A549 (cell line): Measurements from ENCODE around the gene NCOA7.

Experiments
- CEBPB ChIP-seq, 2 experiments: fragments of >200 bp in 1 of 2; sonication (Bioruptor Twin) in 1 of 2; formaldehyde crosslinking in 1 of 2; IDR thresholded peaks; 2 replicates each; pipeline ENCODE4 v1.6.1; 2012 to 2016
- EP300 ChIP-seq, 2 experiments: fragments of >200 bp; sonication (Bioruptor Twin); formaldehyde crosslinking; IDR thresholded peaks; 2 replicates in 1 of 2; 3 replicates in 1 of 2; pipeline ENCODE4 v1.6.1; 2016 to 2017
- MYC ChIP-seq: IDR thresholded peaks from 2 replicates; pipeline ENCODE4 v1.6.1; 2012; ENCODE audit warnings: mild to moderate bottlenecking, inconsistent platforms, low read length, improper control_type of control experiment, borderline replicate concordance
- NR3C1 ChIP-seq: fragments of >200 bp; sonication (Bioruptor Twin); formaldehyde crosslinking; IDR thresholded peaks from 3 replicates; pipeline ENCODE4 v1.6.1; 2017
- POLR2A ChIP-seq: IDR thresholded peaks from 2 replicates; pipeline ENCODE4 v1.6.1; 2012; ENCODE audit warnings: mild to moderate bottlenecking, low read length
- RAD21 ChIP-seq, 2 experiments: fragments of >200 bp in 1 of 2; sonication (Bioruptor Twin) in 1 of 2; formaldehyde crosslinking in 1 of 2; IDR thresholded peaks in 1 of 2; conservative IDR thresholded peaks in 1 of 2; 2 replicates in 1 of 2; 3 replicates in 1 of 2; pipeline ENCODE4 v1.6.1; 2012 to 2018; ENCODE audit warnings: inconsistent platforms in 1 of 2
- RCOR1 ChIP-seq: fragments of 150-350 bp; IDR thresholded peaks from 2 replicates; pipeline ENCODE4 v1.6.1; 2014; ENCODE audit warnings: antibody characterized with exemption, low read length, low read depth
- TP53 ChIP-seq: fragments of 250-450 bp; sonication (Bioruptor Pico); IDR thresholded peaks from 2 replicates; pipeline ENCODE4 v1.5.0; 2021; ENCODE audit warnings: mild to moderate bottlenecking, moderate library complexity
- TF ChIP-seq, protein P1 (sequence below): fragments of >200 bp; sonication (Bioruptor Twin); formaldehyde crosslinking; IDR thresholded peaks from 3 replicates; pipeline ENCODE4 v1.5.1; 2016
- TF ChIP-seq, protein P2 (sequence below): fragments of 450-650 bp; IDR thresholded peaks from 2 replicates; pipeline ENCODE4 v1.6.1; 2014; ENCODE audit warnings: antibody characterized with exemption

DNA sequence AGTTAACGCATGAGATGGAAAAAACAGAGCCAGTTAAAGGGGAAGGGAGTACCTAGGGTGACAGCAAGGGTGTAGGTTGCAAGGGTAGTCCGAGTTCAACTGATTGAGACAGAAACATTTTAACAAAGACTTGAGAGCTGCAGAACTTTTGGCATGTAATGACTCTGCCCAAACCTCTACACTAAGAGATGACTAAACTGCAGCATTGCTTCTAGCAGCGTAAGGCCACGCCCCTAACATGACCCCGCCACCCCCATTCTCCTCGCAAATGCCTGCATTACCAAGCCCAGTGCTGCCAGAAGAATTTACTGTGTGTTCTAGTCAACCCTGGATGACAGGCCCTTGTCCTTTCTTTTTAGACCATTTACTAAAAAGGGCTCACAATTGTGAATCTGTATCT lies 159.5 kb downstream of the NCOA7 start:
- TF ChIP-seq, protein P1, sequence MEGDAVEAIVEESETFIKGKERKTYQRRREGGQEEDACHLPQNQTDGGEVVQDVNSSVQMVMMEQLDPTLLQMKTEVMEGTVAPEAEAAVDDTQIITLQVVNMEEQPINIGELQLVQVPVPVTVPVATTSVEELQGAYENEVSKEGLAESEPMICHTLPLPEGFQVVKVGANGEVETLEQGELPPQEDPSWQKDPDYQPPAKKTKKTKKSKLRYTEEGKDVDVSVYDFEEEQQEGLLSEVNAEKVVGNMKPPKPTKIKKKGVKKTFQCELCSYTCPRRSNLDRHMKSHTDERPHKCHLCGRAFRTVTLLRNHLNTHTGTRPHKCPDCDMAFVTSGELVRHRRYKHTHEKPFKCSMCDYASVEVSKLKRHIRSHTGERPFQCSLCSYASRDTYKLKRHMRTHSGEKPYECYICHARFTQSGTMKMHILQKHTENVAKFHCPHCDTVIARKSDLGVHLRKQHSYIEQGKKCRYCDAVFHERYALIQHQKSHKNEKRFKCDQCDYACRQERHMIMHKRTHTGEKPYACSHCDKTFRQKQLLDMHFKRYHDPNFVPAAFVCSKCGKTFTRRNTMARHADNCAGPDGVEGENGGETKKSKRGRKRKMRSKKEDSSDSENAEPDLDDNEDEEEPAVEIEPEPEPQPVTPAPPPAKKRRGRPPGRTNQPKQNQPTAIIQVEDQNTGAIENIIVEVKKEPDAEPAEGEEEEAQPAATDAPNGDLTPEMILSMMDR, result no peak
- TF ChIP-seq CEBPB (IDR thresholded peaks at IDR 0.05) (no peak), POLR2A (no peak; the same call in 1 of the 2 replicates), RAD21 (conservative IDR thresholded peaks at IDR 0.05 in 1 of 2, IDR thresholded peaks at IDR 0.05 in 1 of 2) (no peak), TP53 (CRISPR knock-in tag) (no peak), MYC (no peak), NR3C1 (no peak), EP300 (IDR thresholded peaks at IDR 0.05) (no peak), RCOR1 (no peak)
- TF ChIP-seq, protein P2, sequence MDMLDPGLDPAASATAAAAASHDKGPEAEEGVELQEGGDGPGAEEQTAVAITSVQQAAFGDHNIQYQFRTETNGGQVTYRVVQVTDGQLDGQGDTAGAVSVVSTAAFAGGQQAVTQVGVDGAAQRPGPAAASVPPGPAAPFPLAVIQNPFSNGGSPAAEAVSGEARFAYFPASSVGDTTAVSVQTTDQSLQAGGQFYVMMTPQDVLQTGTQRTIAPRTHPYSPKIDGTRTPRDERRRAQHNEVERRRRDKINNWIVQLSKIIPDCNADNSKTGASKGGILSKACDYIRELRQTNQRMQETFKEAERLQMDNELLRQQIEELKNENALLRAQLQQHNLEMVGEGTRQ, result no peak
